22Rv1 (cell line): ENCODE measurements around the gene TRPC5OS.

Experiments used
- CTCF ChIP-seq: fragments of 450-650 bp; IDR thresholded peaks from 2 replicates; pipeline ENCODE4 v1.5.1; 2017; ENCODE audit warnings: mild to moderate bottlenecking
- ZFX ChIP-seq: fragments of 450-650 bp; IDR thresholded peaks from 2 replicates; pipeline ENCODE4 v1.6.1; 2017; ENCODE audit warnings: antibody characterized with exemption, borderline replicate concordance

GRCh38 chrX:111867236-111867635 is 8.7 kb upstream of the TRPC5OS start:
- no peak for TF ChIP-seq CTCF
- TF ChIP-seq ZFX, result no peak
